NT2/D1 (cell line): ENCODE results near the gene CDH16.

ENCODE experiments used
- SUZ12 ChIP-seq: IDR thresholded peaks from 2 replicates; pipeline ENCODE4 v1.6.1; 2011; ENCODE audit not compliant: insufficient read length, insufficient read depth; ENCODE audit errors: extremely low read depth
- ZNF274 ChIP-seq: IDR thresholded peaks from 2 replicates; pipeline ENCODE4 v1.6.1; 2011; ENCODE audit warnings: mild to moderate bottlenecking, low read depth, low read length

DNA sequence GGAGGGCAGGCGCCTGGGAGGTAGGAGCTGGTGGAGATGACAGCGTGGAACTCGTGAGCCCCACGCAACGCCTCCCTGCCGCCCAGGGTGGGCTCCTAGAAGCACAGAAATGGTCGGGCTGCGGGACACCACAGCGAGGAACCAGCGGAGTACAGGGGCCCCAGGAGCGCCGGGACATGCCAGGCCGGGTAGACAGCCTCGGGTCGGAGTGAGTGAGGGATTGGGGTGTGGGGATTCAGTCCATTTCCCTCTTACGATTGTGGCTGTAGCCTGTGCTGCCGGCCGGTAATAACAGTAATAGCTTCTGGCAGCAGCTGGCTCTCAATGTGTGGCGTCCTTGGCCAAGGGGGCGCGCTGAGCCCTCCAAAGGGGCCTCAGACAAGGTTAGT lies 30.1 kb upstream of the CDH16 start:
- TF ChIP-seq ZNF274: no peak
- no peak for TF ChIP-seq SUZ12
